GM23338 (cell line): ENCODE results near the gene PFKP. TPM values are rescaled to one million over a fixed set of nuclear protein-coding genes. Genes with fewer than 3 reads are reported as not detected.
A peak's percentile ranks its signal among the peaks of the same experiment; 100 is the strongest.

Experiments
- ATAC-seq: fragments of 200-7000 bp; cut with Tn5 transposase; 3 replicates; pipeline ENCODE4 v1.9.1; 2020
- DNase-seq: peaks from one replicate; pipeline ENCODE4 v3.0.0-alpha.2; 2015; ENCODE audit warnings: low spot score
- H2AFZ ChIP-seq: fragments of 200-600 bp; sonication (generic); 2 replicates; pipeline ENCODE4 v1.8.0; 2016; ENCODE audit warnings: antibody characterized with exemption, mild to moderate bottlenecking, moderate library complexity
- H3F3A ChIP-seq: fragments of 200-600 bp; sonication (generic); replicated peaks from 2 replicates; pipeline ENCODE4 v1.8.0; 2017; ENCODE audit warnings: antibody characterized with exemption, mixed run types, low read depth
- H3K27ac ChIP-seq: fragments of 200-600 bp; sonication (generic); 2 replicates; pipeline ENCODE4 v1.6.1; 2016; ENCODE audit warnings: low read depth
- H3K27me3 ChIP-seq: fragments of 200-600 bp; sonication (generic); 2 replicates; pipeline ENCODE4 v1.8.0; 2016; ENCODE audit warnings: mild to moderate bottlenecking, mixed run types, moderate library complexity; ENCODE audit not compliant: insufficient read depth
- H3K36me3 ChIP-seq: fragments of 200-600 bp; sonication (generic); 2 replicates; pipeline ENCODE4 v1.8.0; 2016; ENCODE audit warnings: mild to moderate bottlenecking; ENCODE audit not compliant: insufficient read depth
- H3K4me1 ChIP-seq: fragments of 200-600 bp; sonication (generic); 2 replicates; pipeline ENCODE4 v1.8.0; 2016; ENCODE audit warnings: mild to moderate bottlenecking, moderate library complexity; ENCODE audit not compliant: insufficient read depth
- H3K4me2 ChIP-seq: fragments of 200-600 bp; sonication (generic); 2 replicates; pipeline ENCODE4 v1.7.1; 2017; ENCODE audit warnings: mixed run types
- H3K4me3 ChIP-seq: fragments of 200-600 bp; sonication (generic); 2 replicates; pipeline ENCODE4 v1.6.1; 2016; ENCODE audit warnings: mixed run types
- H3K79me2 ChIP-seq: fragments of 200-600 bp; sonication (generic); replicated peaks from 2 replicates; pipeline ENCODE4 v1.8.0; 2017; ENCODE audit warnings: mild to moderate bottlenecking; ENCODE audit not compliant: insufficient read depth
- H3K9me2 ChIP-seq: fragments of 200-600 bp; sonication (generic); 2 replicates; pipeline ENCODE4 v1.8.0; 2017; ENCODE audit not compliant: insufficient read depth
- H4K20me1 ChIP-seq: fragments of 200-600 bp; sonication (generic); replicated peaks from 2 replicates; pipeline ENCODE4 v1.8.0; 2017; ENCODE audit warnings: mild to moderate bottlenecking; ENCODE audit not compliant: insufficient read depth
- H3K27ac Mint-ChIP-seq: 2 replicates; pipeline ENCODE4 v1.8.0; 2020; ENCODE audit warnings: inconsistent platforms, mild to moderate bottlenecking, moderate library complexity, mixed read lengths
- H3K27me3 Mint-ChIP-seq: 3 replicates; pipeline ENCODE4 v1.8.0; 2022; ENCODE audit warnings: low read depth, mild to moderate bottlenecking, moderate library complexity, mixed read lengths, inconsistent platforms; ENCODE audit not compliant: insufficient read depth, poor library complexity
- H3K36me3 Mint-ChIP-seq: 3 replicates; pipeline ENCODE4 v1.8.0; 2021; ENCODE audit warnings: low read depth, mild to moderate bottlenecking, inconsistent platforms, moderate library complexity, mixed read lengths
- H3K4me1 Mint-ChIP-seq: 3 replicates; pipeline ENCODE4 v1.8.0; 2020; ENCODE audit warnings: mild to moderate bottlenecking, inconsistent platforms, mixed read lengths
- H3K4me3 Mint-ChIP-seq: 3 replicates; pipeline ENCODE4 v1.8.0; 2021; ENCODE audit warnings: moderate library complexity, mild to moderate bottlenecking, inconsistent platforms, mixed read lengths
- H3K9me3 Mint-ChIP-seq: 3 replicates; pipeline ENCODE4 v1.8.0; 2020; ENCODE audit warnings: moderate library complexity, mild to moderate bottlenecking, inconsistent platforms, mixed read lengths
- CREB1 ChIP-seq: fragments of 250-450 bp; sonication (Bioruptor Pico); IDR thresholded peaks from 2 replicates; pipeline ENCODE4 v1.5.0; 2020; ENCODE audit warnings: low read depth, mild to moderate bottlenecking, moderate library complexity
- EZH2 ChIP-seq: fragments of 200-600 bp; sonication (generic); IDR thresholded peaks from one replicate; pipeline ENCODE4 v1.8.0; 2017; ENCODE audit warnings: antibody characterized with exemption, mild to moderate bottlenecking, low read depth; ENCODE audit not compliant: unreplicated experiment
- EZH2phosphoT487 ChIP-seq: fragments of 200-600 bp; sonication (generic); IDR thresholded peaks from one replicate; pipeline ENCODE4 v1.8.1; 2018; ENCODE audit warnings: antibody characterized with exemption; ENCODE audit not compliant: unreplicated experiment
- POLR2AphosphoS5 ChIP-seq: IDR thresholded peaks from 2 replicates; pipeline ENCODE4 v1.6.1; 2016; ENCODE audit warnings: antibody characterized with exemption, low read depth
- STAT1 ChIP-seq: IDR thresholded peaks from one replicate; pipeline ENCODE4 v1.6.1; 2016; ENCODE audit warnings: antibody characterized with exemption; ENCODE audit not compliant: unreplicated experiment
- ZNF114 ChIP-seq: fragments of 250-450 bp; sonication (Bioruptor Pico); IDR thresholded peaks from 2 replicates; pipeline ENCODE4 v1.5.0; 2020; ENCODE audit warnings: mild to moderate bottlenecking, moderate library complexity
- polyA plus RNA-seq: library from polyadenylated mRNA; unstranded; fragments of >200 nt; fragmentation: Nextera tagmentation; extraction: Ambion mirVana; gene quantifications from 2 replicates; pipeline ENCODE4 v1.2.1, GENCODE V29; 2016
- total RNA-seq: library from RNA; depleted of rRNA; stranded (reverse); fragments of >200 nt; shearing (Covaris generic); gene quantifications from 2 replicates; pipeline ENCODE4 v1.2.3, GENCODE V29; 2014
- TF ChIP-seq, protein P1 (sequence below), 2 experiments: fragments of 200-600 bp in 1 of 2; sonication (generic) in 1 of 2; conservative IDR thresholded peaks; 2 replicates each; pipeline versions ENCODE4 v1.5.1 to v1.6.1; 2016 to 2017; ENCODE audit warnings: antibody characterized with exemption in 2 of 2, low read depth in 2 of 2, mild to moderate bottlenecking in 2 of 2, moderate library complexity in 1 of 2
- TF ChIP-seq, protein P2 (sequence below): IDR thresholded peaks from 2 replicates; pipeline ENCODE4 v1.6.1; 2016; ENCODE audit warnings: antibody characterized with exemption
- TF ChIP-seq, protein P3 (sequence below): fragments of 250-450 bp; sonication (Bioruptor Pico); IDR thresholded peaks from 2 replicates; pipeline ENCODE4 v1.5.0; 2020; ENCODE audit warnings: mild to moderate bottlenecking, moderate library complexity

PFKP gene
- total and polyA plus RNA-seq, 2 experiments from 2014 or later, result 56.3 to 120 TPM

DNA sequence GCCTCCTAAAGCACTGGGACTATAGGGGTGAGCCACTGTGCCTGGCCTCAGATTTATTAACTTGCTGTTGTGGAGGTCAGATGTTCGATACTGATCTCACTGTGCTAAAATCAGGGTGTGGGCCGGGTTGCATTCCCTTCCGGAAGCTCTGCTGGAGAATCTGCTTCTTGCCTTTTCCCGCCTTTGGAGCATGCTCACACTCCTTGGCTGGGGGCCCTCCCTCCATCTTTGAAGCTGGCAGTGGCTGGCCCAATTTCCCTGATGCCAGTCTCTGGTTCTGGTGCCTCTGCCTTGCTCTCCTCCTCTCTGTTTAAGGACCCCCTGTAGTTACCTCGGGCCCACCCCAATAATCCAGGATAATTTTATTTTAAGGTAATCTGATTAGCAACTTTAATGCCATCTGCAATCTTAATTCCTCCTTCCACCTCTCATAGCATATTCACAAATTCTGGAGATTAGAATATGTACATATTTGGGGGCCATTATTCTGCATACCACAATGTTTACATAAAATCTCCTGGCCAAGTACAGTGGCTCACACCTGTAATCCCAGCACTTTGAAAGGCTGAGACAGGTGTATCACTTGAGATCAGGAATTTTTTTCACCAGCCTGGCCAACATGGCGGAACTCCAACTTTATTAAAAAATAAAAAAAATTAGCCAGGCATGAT, 113.1 kb downstream of the PFKP start:
- Histone ChIP-seq H3K9me2 (no peaks in the 10 kb centered on the region), H3F3A (no peaks in the 10 kb centered on the region), H2AFZ (no peak overlapping the region), H3K4me2 (no peak overlapping the region), H3K79me2 (no peaks in the 10 kb centered on the region), H3K4me1 (no peaks in the 10 kb centered on the region), H3K27me3 (no peaks in the 10 kb centered on the region), H3K4me3 (no peak overlapping the region), H4K20me1 (no peaks in the 10 kb centered on the region), H3K36me3 (no peaks in the 10 kb centered on the region), H3K27ac (no peak overlapping the region)
- Mint-ChIP-seq H3K4me1 (peaks cover 9% of the 10 kb centered on the region), H3K27me3 (peaks cover 2% of the 10 kb centered on the region), H3K4me3 (no peak overlapping the region), H3K27ac (no peak overlapping the region; the same call in 1 of the 2 replicates), H3K9me3 (no peaks in the 10 kb centered on the region), H3K36me3 (0 out of 3 replicates have a peak, but pooled peaks cover 3% of the 10 kb centered on the region)
- DNase-seq (peak; percentile 23), ATAC-seq (peak; percentile 64)
- TF ChIP-seq CREB1 (CRISPR knock-in tag), result 0 out of 2 replicates have a peak, but pooled peaks have one; percentile 24
- TF ChIP-seq, protein P1, sequence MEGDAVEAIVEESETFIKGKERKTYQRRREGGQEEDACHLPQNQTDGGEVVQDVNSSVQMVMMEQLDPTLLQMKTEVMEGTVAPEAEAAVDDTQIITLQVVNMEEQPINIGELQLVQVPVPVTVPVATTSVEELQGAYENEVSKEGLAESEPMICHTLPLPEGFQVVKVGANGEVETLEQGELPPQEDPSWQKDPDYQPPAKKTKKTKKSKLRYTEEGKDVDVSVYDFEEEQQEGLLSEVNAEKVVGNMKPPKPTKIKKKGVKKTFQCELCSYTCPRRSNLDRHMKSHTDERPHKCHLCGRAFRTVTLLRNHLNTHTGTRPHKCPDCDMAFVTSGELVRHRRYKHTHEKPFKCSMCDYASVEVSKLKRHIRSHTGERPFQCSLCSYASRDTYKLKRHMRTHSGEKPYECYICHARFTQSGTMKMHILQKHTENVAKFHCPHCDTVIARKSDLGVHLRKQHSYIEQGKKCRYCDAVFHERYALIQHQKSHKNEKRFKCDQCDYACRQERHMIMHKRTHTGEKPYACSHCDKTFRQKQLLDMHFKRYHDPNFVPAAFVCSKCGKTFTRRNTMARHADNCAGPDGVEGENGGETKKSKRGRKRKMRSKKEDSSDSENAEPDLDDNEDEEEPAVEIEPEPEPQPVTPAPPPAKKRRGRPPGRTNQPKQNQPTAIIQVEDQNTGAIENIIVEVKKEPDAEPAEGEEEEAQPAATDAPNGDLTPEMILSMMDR (conservative IDR thresholded peaks at IDR 0.05; ENCODE audit: low read depth in 2 of 2), result no peak

DNA sequence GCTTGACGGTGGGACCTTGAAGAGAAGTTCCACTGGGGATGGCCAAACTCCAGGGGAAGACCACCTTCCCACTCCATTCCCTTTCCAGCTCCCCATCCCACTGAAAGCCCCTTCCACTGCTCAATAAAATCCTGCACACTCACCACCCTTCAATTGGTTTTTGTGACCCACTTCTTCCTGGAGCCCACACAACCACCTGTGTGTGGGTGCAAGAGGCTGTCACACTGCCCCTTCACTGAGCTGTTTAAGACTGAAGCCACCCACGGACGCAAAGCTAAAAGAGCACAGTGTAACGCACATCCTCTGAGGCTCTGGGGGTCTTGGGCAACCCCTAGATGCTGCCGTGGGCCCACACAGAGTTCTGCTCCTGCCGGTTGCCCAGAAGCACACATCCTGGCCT, 118.0 kb downstream of the PFKP start:
- no peak overlapping the region for H3K4me3 Mint-ChIP-seq
- Histone ChIP-seq H3K27ac (no peak overlapping the region), H2AFZ (no peak overlapping the region), H3K79me2 (no peaks in the 10 kb centered on the region), H3F3A (no peaks in the 10 kb centered on the region), H3K9me2 (no peaks in the 10 kb centered on the region), H3K36me3 (no peaks in the 10 kb centered on the region), H3K4me3 (no peak overlapping the region), H4K20me1 (no peaks in the 10 kb centered on the region), H3K4me1 (peaks cover 9% of the 10 kb centered on the region; the same call in 1 of the 2 replicates), H3K4me2 (no peak overlapping the region), H3K27me3 (no peaks in the 10 kb centered on the region)
- H3K9me3 Mint-ChIP-seq, result peaks cover 5% of the 10 kb centered on the region; the same call in 2 of the 3 replicates
- H3K27me3 Mint-ChIP-seq, result peaks cover 2% of the 10 kb centered on the region
- DNase-seq (no peak), ATAC-seq (no peak)
- H3K27ac Mint-ChIP-seq, result no peak overlapping the region
- peaks cover 17% of the 10 kb centered on the region for H3K4me1 Mint-ChIP-seq
- H3K36me3 Mint-ChIP-seq, result 0 out of 3 replicates have a peak, but pooled peaks cover 3% of the 10 kb centered on the region
- no peak for TF ChIP-seq STAT1
- TF ChIP-seq, protein P2, sequence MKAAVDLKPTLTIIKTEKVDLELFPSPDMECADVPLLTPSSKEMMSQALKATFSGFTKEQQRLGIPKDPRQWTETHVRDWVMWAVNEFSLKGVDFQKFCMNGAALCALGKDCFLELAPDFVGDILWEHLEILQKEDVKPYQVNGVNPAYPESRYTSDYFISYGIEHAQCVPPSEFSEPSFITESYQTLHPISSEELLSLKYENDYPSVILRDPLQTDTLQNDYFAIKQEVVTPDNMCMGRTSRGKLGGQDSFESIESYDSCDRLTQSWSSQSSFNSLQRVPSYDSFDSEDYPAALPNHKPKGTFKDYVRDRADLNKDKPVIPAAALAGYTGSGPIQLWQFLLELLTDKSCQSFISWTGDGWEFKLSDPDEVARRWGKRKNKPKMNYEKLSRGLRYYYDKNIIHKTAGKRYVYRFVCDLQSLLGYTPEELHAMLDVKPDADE, result no peak
- TF ChIP-seq ZNF114 (CRISPR knock-in tag), result no peak
- no peak for TF ChIP-seq POLR2AphosphoS5
- TF ChIP-seq, protein P3, sequence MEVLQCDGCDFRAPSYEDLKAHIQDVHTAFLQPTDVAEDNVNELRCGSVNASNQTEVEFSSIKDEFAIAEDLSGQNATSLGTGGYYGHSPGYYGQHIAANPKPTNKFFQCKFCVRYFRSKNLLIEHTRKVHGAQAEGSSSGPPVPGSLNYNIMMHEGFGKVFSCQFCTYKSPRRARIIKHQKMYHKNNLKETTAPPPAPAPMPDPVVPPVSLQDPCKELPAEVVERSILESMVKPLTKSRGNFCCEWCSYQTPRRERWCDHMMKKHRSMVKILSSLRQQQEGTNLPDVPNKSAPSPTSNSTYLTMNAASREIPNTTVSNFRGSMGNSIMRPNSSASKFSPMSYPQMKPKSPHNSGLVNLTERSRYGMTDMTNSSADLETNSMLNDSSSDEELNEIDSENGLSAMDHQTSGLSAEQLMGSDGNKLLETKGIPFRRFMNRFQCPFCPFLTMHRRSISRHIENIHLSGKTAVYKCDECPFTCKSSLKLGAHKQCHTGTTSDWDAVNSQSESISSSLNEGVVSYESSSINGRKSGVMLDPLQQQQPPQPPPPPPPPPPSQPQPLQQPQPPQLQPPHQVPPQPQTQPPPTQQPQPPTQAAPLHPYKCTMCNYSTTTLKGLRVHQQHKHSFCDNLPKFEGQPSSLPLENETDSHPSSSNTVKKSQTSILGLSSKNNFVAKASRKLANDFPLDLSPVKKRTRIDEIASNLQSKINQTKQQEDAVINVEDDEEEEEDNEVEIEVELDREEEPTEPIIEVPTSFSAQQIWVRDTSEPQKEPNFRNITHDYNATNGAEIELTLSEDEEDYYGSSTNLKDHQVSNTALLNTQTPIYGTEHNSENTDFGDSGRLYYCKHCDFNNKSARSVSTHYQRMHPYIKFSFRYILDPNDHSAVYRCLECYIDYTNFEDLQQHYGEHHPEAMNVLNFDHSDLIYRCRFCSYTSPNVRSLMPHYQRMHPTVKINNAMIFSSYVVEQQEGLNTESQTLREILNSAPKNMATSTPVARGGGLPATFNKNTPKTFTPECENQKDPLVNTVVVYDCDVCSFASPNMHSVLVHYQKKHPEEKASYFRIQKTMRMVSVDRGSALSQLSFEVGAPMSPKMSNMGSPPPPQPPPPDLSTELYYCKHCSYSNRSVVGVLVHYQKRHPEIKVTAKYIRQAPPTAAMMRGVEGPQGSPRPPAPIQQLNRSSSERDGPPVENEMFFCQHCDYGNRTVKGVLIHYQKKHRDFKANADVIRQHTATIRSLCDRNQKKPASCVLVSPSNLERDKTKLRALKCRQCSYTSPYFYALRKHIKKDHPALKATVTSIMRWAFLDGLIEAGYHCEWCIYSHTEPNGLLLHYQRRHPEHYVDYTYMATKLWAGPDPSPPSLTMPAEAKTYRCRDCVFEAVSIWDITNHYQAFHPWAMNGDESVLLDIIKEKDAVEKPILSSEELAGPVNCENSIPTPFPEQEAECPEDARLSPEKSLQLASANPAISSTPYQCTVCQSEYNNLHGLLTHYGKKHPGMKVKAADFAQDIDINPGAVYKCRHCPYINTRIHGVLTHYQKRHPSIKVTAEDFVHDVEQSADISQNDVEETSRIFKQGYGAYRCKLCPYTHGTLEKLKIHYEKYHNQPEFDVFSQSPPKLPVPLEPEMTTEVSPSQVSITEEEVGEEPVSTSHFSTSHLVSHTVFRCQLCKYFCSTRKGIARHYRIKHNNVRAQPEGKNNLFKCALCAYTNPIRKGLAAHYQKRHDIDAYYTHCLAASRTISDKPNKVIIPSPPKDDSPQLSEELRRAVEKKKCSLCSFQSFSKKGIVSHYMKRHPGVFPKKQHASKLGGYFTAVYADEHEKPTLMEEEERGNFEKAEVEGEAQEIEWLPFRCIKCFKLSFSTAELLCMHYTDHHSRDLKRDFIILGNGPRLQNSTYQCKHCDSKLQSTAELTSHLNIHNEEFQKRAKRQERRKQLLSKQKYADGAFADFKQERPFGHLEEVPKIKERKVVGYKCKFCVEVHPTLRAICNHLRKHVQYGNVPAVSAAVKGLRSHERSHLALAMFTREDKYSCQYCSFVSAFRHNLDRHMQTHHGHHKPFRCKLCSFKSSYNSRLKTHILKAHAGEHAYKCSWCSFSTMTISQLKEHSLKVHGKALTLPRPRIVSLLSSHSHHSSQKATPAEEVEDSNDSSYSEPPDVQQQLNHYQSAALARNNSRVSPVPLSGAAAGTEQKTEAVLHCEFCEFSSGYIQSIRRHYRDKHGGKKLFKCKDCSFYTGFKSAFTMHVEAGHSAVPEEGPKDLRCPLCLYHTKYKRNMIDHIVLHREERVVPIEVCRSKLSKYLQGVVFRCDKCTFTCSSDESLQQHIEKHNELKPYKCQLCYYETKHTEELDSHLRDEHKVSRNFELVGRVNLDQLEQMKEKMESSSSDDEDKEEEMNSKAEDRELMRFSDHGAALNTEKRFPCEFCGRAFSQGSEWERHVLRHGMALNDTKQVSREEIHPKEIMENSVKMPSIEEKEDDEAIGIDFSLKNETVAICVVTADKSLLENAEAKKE (CRISPR knock-in tag), result no peak
- TF ChIP-seq EZH2, result no peak
- TF ChIP-seq EZH2phosphoT487, result no peak
- TF ChIP-seq, protein P1 (conservative IDR thresholded peaks at IDR 0.05; ENCODE audit: low read depth in 2 of 2), result no peak
